ENCODE results near the gene RAD51C. TPM values are rescaled to one million over a fixed set of nuclear protein-coding genes. Genes with fewer than 3 reads are reported as not detected.
"Not testable (repeated sequence)": the region's sequence is repeated elsewhere in the genome, so short reads cannot be mapped to it uniquely, and the experiment has no call there.

Gene RAD51C
- total and polyA plus RNA-seq, 2 donors (not counting 1 experiment from before 2014, with no cell fraction given), result 27.7 to 29.1 TPM

- Histone ChIP-seq H3K4me3 (replicated peaks in 1 of 4; ENCODE audit: control extremely low read depth in 1 of 4, insufficient read depth in 1 of 4, low read depth in 3 of 4, low read length in 4 of 4) (no peak overlapping the region), H3K27ac (ENCODE audit: insufficient read depth, low read length) (no peak overlapping the region), H3K9me3 (ENCODE audit: control insufficient read depth, insufficient read depth, low read depth, low read length) (no peaks in the 10 kb centered on the region), H3K9ac (ENCODE audit: insufficient read depth, low read length) (no peak overlapping the region), H3K27me3 (ENCODE audit: control insufficient read depth, insufficient read depth, low read length) (no peaks in the 10 kb centered on the region), H2AFZ (ENCODE audit: low read length) (no peak overlapping the region), H3K4me2 (ENCODE audit: extremely low read depth, insufficient read depth, low read length) (no peak overlapping the region), H3K36me3 (ENCODE audit: control insufficient read depth, insufficient read depth, low read length) (no peaks in the 10 kb centered on the region), H4K20me1 (ENCODE audit: control insufficient read depth, extremely low read depth, insufficient read depth, low read length) (no peaks in the 10 kb centered on the region), H3K4me1 (ENCODE audit: control insufficient read depth, extremely low read depth, insufficient read depth, low read length) (no peaks in the 10 kb centered on the region), H3K79me2 (ENCODE audit: control insufficient read depth, insufficient read depth, low read length) (no peaks in the 10 kb centered on the region)
- no peak for TF ChIP-seq CTCF (conservative IDR thresholded peaks at IDR 0.05 in 1 of 2, IDR thresholded peaks at IDR 0.05 in 1 of 2; ENCODE audit: low read depth in 1 of 2, low read length in 2 of 2)
- no peak for TF ChIP-seq EZH2 (IDR thresholded peaks at IDR 0.05; ENCODE audit: low read length, missing control alignments)
- DNase-seq (ENCODE audit: low read depth in 2 of 2), result no peak
Measured at GRCh38 chr17:58764373-58764772, 72.0 kb downstream of the RAD51C start.

- not testable (repeated sequence) for H3K9ac ChIP-seq (ENCODE audit: insufficient read depth, low read length); H3K79me2 ChIP-seq (ENCODE audit: control insufficient read depth, insufficient read depth, low read length); H3K4me2 ChIP-seq (ENCODE audit: extremely low read depth, insufficient read depth, low read length); H3K4me3 ChIP-seq (replicated peaks in 1 of 4; ENCODE audit: control extremely low read depth in 1 of 4, insufficient read depth in 1 of 4, low read depth in 3 of 4, low read length in 4 of 4); H3K9me3 ChIP-seq (ENCODE audit: control insufficient read depth, insufficient read depth, low read depth, low read length); DNase-seq (ENCODE audit: low read depth in 2 of 2); H3K36me3 ChIP-seq (ENCODE audit: control insufficient read depth, insufficient read depth, low read length); H3K27me3 ChIP-seq (ENCODE audit: control insufficient read depth, insufficient read depth, low read length); H2AFZ ChIP-seq (ENCODE audit: low read length); H4K20me1 ChIP-seq (ENCODE audit: control insufficient read depth, extremely low read depth, insufficient read depth, low read length); H3K4me1 ChIP-seq (ENCODE audit: control insufficient read depth, extremely low read depth, insufficient read depth, low read length); H3K27ac ChIP-seq (ENCODE audit: insufficient read depth, low read length)
Measured at GRCh38 chr17:58778482-58778881, 86.1 kb downstream of the RAD51C start.

GRCh38 chr17:58779446-58779845 is 87.0 kb downstream of the RAD51C start:
- Histone ChIP-seq H3K9me3 (ENCODE audit: control insufficient read depth, insufficient read depth, low read depth, low read length) (no peaks in the 10 kb centered on the region), H3K27ac (ENCODE audit: insufficient read depth, low read length) (no peak overlapping the region), H2AFZ (ENCODE audit: low read length) (no peak overlapping the region), H3K79me2 (ENCODE audit: control insufficient read depth, insufficient read depth, low read length) (no peaks in the 10 kb centered on the region), H3K4me3 (replicated peaks in 1 of 4; ENCODE audit: control extremely low read depth in 1 of 4, insufficient read depth in 1 of 4, low read depth in 3 of 4, low read length in 4 of 4) (no peak overlapping the region), H3K36me3 (ENCODE audit: control insufficient read depth, insufficient read depth, low read length) (no peaks in the 10 kb centered on the region), H4K20me1 (ENCODE audit: control insufficient read depth, extremely low read depth, insufficient read depth, low read length) (no peaks in the 10 kb centered on the region), H3K27me3 (ENCODE audit: control insufficient read depth, insufficient read depth, low read length) (no peaks in the 10 kb centered on the region), H3K4me1 (ENCODE audit: control insufficient read depth, extremely low read depth, insufficient read depth, low read length) (no peaks in the 10 kb centered on the region), H3K4me2 (ENCODE audit: extremely low read depth, insufficient read depth, low read length) (no peak overlapping the region), H3K9ac (ENCODE audit: insufficient read depth, low read length) (no peak overlapping the region)
- DNase-seq (ENCODE audit: low read depth in 2 of 2), result no peak
- TF ChIP-seq EZH2 (IDR thresholded peaks at IDR 0.05; ENCODE audit: low read length, missing control alignments) (no peak), CTCF (conservative IDR thresholded peaks at IDR 0.05 in 1 of 2, IDR thresholded peaks at IDR 0.05 in 1 of 2; ENCODE audit: low read depth in 1 of 2, low read length in 2 of 2) (no peak)
